ENCODE results near the gene MTCL1. TPM values are rescaled to one million over a fixed set of nuclear protein-coding genes. Genes with fewer than 3 reads are reported as not detected.

Gene MTCL1
- total RNA-seq, 1 experiment from 2014 or later = 22.7 TPM

DNA sequence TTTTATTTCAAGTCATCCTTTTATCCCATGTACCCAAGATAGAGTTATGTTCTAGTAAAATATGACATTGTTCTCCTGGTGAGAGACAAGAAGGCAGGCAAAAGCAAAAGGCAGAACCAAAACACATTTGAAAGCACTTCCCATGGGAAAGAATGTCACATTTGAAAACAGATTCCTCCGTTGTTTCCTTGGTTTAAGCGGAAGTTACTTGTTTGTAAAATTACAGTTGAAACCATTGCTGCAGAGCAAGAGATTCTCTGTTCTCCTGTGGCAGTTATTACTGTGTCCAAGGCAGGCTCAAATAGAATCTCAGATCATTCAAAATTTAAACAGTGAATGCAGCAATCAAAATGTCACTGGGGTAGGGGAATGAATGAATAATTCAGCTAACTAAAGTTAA is 149.6 kb downstream of the MTCL1 start (continued):
- no peak for TF ChIP-seq EZH2phosphoT487 (IDR thresholded peaks at IDR 0.05; ENCODE audit: borderline replicate concordance)

DNA sequence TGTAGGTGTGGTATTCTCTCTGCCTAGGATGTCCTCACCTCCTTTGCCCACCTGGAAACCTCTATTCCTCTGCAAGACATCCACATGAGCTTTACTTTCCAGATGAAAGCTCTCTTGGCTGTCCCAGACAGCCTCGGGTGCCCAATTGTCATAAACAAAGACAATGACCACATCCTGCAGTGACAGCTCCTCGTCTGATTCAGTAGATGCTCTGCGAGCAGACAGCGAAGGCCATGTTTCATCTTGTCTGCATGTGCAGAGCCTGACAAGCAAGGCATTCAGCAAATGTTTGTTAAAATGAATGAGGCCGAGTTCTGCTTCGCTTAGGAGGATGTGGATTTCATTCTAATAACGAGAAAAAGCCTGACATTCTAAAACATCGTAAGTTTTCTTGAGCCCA is 150.9 kb downstream of the MTCL1 start:
- no peaks in the 10 kb centered on the region for H4K20me1 ChIP-seq (ENCODE audit: insufficient read depth)
- intact Hi-C loops (cut with micrococcal nuclease) = no loop called here
- BruUV-seq (replicated peaks) = no TSS peak
- H3K9ac ChIP-seq (ENCODE audit: low read length) = no peak overlapping the region
- H3K9me3 ChIP-seq (ENCODE audit: control insufficient read depth in 1 of 2, insufficient read depth in 1 of 2, low read depth in 1 of 2, low read length in 2 of 2) = no peaks in the 10 kb centered on the region
- POLR2A ChIA-PET = no interaction called here
- no peaks in the 10 kb centered on the region for H3K27me3 ChIP-seq (ENCODE audit: insufficient read depth, low read length)
- H3K36me3 ChIP-seq (ENCODE audit: control insufficient read depth in 1 of 2, insufficient read depth in 2 of 2, low read length in 2 of 2) = no peaks in the 10 kb centered on the region
- RAD21 ChIA-PET (ENCODE audit: low non-redundant PET in 1 of 2, low total read pairs in 2 of 2, uncharacterized antibody in 2 of 2, unreplicated experiment in 2 of 2) = no interaction called here
- CTCF ChIA-PET = no interaction called here
- H3K79me2 ChIP-seq (ENCODE audit: insufficient read depth, low read length) = no peaks in the 10 kb centered on the region
- peaks cover 0 to 3% of the 10 kb centered on the region in 2 experiments; a peak in 1 of 4 replicates for H3K4me1 ChIP-seq (ENCODE audit: control insufficient read depth in 1 of 2, insufficient read depth in 2 of 2, low read length in 2 of 2)
- H3K4me3 ChIP-seq (replicated peaks in 1 of 2; ENCODE audit: low read depth in 1 of 2, low read length in 2 of 2) = no peak overlapping the region
- no peak overlapping the region for H2AFZ ChIP-seq (ENCODE audit: low read depth, low read length, poor library complexity, severe bottlenecking)
- no peak overlapping the region for H3K27ac ChIP-seq (ENCODE audit: low read depth, low read length)
- H3K4me2 ChIP-seq (ENCODE audit: low read length) = no peak overlapping the region
- TF ChIP-seq FOSL1 (IDR thresholded peaks at IDR 0.05; ENCODE audit: low read depth) (no peak), YY1 (IDR thresholded peaks at IDR 0.05; ENCODE audit: extremely low read depth, insufficient replicate concordance, low read depth, low read length) (no peak), EGR1 (IDR thresholded peaks at IDR 0.05; ENCODE audit: low read depth) (no peak), EZH2 (IDR thresholded peaks at IDR 0.05) (no peak), CEBPB (IDR thresholded peaks at IDR 0.05; ENCODE audit: low read depth) (no peak), ZNF274 (IDR thresholded peaks at IDR 0.05; ENCODE audit: low read depth, low read length) (no peak), POLR2AphosphoS5 (IDR thresholded peaks at IDR 0.05; ENCODE audit: low read depth, low read length) (no peak), ZFX (IDR thresholded peaks at IDR 0.05) (no peak), SRF (IDR thresholded peaks at IDR 0.05; ENCODE audit: low read depth) (no peak), SIN3A (IDR thresholded peaks at IDR 0.05; ENCODE audit: low read depth) (no peak), POLR2A (IDR thresholded peaks at IDR 0.05; ENCODE audit: borderline replicate concordance, extremely low read depth, insufficient read depth, insufficient read length) (no peak)
- TF ChIP-seq, protein P1, sequence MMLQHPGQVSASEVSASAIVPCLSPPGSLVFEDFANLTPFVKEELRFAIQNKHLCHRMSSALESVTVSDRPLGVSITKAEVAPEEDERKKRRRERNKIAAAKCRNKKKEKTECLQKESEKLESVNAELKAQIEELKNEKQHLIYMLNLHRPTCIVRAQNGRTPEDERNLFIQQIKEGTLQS (IDR thresholded peaks at IDR 0.05) = no peak
- TF ChIP-seq, protein P2, sequence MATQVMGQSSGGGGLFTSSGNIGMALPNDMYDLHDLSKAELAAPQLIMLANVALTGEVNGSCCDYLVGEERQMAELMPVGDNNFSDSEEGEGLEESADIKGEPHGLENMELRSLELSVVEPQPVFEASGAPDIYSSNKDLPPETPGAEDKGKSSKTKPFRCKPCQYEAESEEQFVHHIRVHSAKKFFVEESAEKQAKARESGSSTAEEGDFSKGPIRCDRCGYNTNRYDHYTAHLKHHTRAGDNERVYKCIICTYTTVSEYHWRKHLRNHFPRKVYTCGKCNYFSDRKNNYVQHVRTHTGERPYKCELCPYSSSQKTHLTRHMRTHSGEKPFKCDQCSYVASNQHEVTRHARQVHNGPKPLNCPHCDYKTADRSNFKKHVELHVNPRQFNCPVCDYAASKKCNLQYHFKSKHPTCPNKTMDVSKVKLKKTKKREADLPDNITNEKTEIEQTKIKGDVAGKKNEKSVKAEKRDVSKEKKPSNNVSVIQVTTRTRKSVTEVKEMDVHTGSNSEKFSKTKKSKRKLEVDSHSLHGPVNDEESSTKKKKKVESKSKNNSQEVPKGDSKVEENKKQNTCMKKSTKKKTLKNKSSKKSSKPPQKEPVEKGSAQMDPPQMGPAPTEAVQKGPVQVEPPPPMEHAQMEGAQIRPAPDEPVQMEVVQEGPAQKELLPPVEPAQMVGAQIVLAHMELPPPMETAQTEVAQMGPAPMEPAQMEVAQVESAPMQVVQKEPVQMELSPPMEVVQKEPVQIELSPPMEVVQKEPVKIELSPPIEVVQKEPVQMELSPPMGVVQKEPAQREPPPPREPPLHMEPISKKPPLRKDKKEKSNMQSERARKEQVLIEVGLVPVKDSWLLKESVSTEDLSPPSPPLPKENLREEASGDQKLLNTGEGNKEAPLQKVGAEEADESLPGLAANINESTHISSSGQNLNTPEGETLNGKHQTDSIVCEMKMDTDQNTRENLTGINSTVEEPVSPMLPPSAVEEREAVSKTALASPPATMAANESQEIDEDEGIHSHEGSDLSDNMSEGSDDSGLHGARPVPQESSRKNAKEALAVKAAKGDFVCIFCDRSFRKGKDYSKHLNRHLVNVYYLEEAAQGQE (IDR thresholded peaks at IDR 0.05; ENCODE audit: low read depth) = no peak
- ATAC-seq = no peak
- no peak for DNase-seq (ENCODE audit: low read depth, low spot score)
- H3K9me2 ChIP-seq (ENCODE audit: insufficient read depth) = no peaks in the 10 kb centered on the region

Data from HCT116 (cell line).